H9 (cell line): Measurements from ENCODE around the gene PXDN. TPM values are rescaled to one million over a fixed set of nuclear protein-coding genes. Genes with fewer than 3 reads are reported as not detected.

Source experiments
- DNase-seq: peaks from one replicate; pipeline ENCODE4 v3.0.0-alpha.2; 2017
- H2AFZ ChIP-seq: one replicate; pipeline ENCODE4 v1.6.1; 2013; ENCODE audit warnings: mild to moderate bottlenecking, low read length, control low read depth, moderate library complexity
- H2AK5ac ChIP-seq: 2 replicates; pipeline ENCODE4 v1.6.1; 2013; ENCODE audit warnings: low read length, control low read depth, mixed read lengths; ENCODE audit not compliant: insufficient read length
- H2BK120ac ChIP-seq: one replicate; pipeline ENCODE4 v1.6.1; 2013; ENCODE audit warnings: low read depth, mild to moderate bottlenecking, low read length, control low read depth, inconsistent platforms; ENCODE audit not compliant: poor library complexity, severe bottlenecking
- H2BK12ac ChIP-seq: 2 replicates; pipeline ENCODE4 v1.6.1; 2013; ENCODE audit warnings: low read length, control low read depth, mixed read lengths, low read depth; ENCODE audit not compliant: insufficient read length
- H2BK15ac ChIP-seq: 2 replicates; pipeline ENCODE4 v1.6.1; 2013; ENCODE audit warnings: low read depth, low read length, control low read depth
- H2BK20ac ChIP-seq: one replicate; pipeline ENCODE4 v1.6.1; 2013; ENCODE audit warnings: low read depth, mild to moderate bottlenecking, low read length, control low read depth, inconsistent platforms; ENCODE audit not compliant: poor library complexity, severe bottlenecking
- H2BK5ac ChIP-seq: 2 replicates; pipeline ENCODE4 v1.6.1; 2013; ENCODE audit warnings: low read length, control low read depth, mixed read lengths; ENCODE audit not compliant: insufficient read length
- H3K14ac ChIP-seq: 2 replicates; pipeline ENCODE4 v1.6.1; 2013; ENCODE audit warnings: low read length, control low read depth; ENCODE audit not compliant: insufficient read depth
- H3K18ac ChIP-seq: 2 replicates; pipeline ENCODE4 v1.6.1; 2013; ENCODE audit warnings: low read depth, mild to moderate bottlenecking, mixed read lengths, low read length, control low read depth; ENCODE audit not compliant: insufficient read length
- H3K23ac ChIP-seq: 2 replicates; pipeline ENCODE4 v1.6.1; 2013; ENCODE audit warnings: low read length, control low read depth, mixed read lengths, low read depth; ENCODE audit not compliant: insufficient read length
- H3K23me2 ChIP-seq: 2 replicates; pipeline ENCODE4 v1.6.1; 2013; ENCODE audit warnings: low read depth, mild to moderate bottlenecking, mixed read lengths, low read length, control low read depth; ENCODE audit not compliant: insufficient read length, poor library complexity, severe bottlenecking
- H3K27ac ChIP-seq: 2 replicates; pipeline ENCODE4 v1.5.1; 2013; ENCODE audit warnings: low read length, control low read depth, mixed read lengths, low read depth; ENCODE audit not compliant: insufficient read length
- H3K27me3 ChIP-seq: 2 replicates; pipeline ENCODE4 v1.6.1; 2013; ENCODE audit warnings: low read length, control low read depth, inconsistent platforms; ENCODE audit not compliant: insufficient read depth
- H3K4ac ChIP-seq: 2 replicates; pipeline ENCODE4 v1.6.1; 2013; ENCODE audit warnings: low read depth, mild to moderate bottlenecking, control low read depth, inconsistent platforms, low read length, moderate library complexity
- H3K4me1 ChIP-seq: 2 replicates; pipeline ENCODE4 v1.6.1; 2013; ENCODE audit warnings: low read length, control low read depth, inconsistent platforms; ENCODE audit not compliant: insufficient read depth
- H3K4me2 ChIP-seq: 2 replicates; pipeline ENCODE4 v1.6.1; 2013; ENCODE audit warnings: low read length, control low read depth, mixed read lengths; ENCODE audit not compliant: insufficient read length, insufficient read depth
- H3K56ac ChIP-seq: 2 replicates; pipeline ENCODE4 v1.6.1; 2013; ENCODE audit warnings: low read depth, mild to moderate bottlenecking, mixed read lengths, low read length, control low read depth; ENCODE audit not compliant: insufficient read length
- H3K79me1 ChIP-seq: 2 replicates; pipeline ENCODE4 v1.6.1; 2013; ENCODE audit warnings: low read depth, mild to moderate bottlenecking, moderate library complexity, low read length, control low read depth, inconsistent platforms; ENCODE audit not compliant: insufficient read depth, poor library complexity, severe bottlenecking
- H3K79me2 ChIP-seq: 2 replicates; pipeline ENCODE4 v1.6.1; 2013; ENCODE audit warnings: low read length, control low read depth, inconsistent platforms; ENCODE audit not compliant: insufficient read depth
- H3K9ac ChIP-seq: 2 replicates; pipeline ENCODE4 v1.6.1; 2013; ENCODE audit warnings: low read length, control low read depth, mixed read lengths; ENCODE audit not compliant: insufficient read length; ENCODE audit errors: extremely low read depth
- H3K9me3 ChIP-seq: one replicate; pipeline ENCODE4 v1.6.1; 2013; ENCODE audit warnings: low read depth, low read length, inconsistent platforms; ENCODE audit not compliant: control insufficient read depth
- H3T11ph ChIP-seq: one replicate; pipeline ENCODE4 v1.6.1; 2013; ENCODE audit warnings: mild to moderate bottlenecking, low read length, control low read depth, inconsistent platforms
- H4K20me1 ChIP-seq: one replicate; pipeline ENCODE4 v1.6.1; 2013; ENCODE audit not compliant: control insufficient read depth, insufficient read length, insufficient read depth
- H4K5ac ChIP-seq: 2 replicates; pipeline ENCODE4 v1.6.1; 2013; ENCODE audit warnings: low read depth, mild to moderate bottlenecking, mixed read lengths, low read length, control low read depth; ENCODE audit not compliant: insufficient read length
- H4K8ac ChIP-seq: replicated peaks from 2 replicates; pipeline ENCODE4 v1.6.1; 2013; ENCODE audit warnings: low read length, control low read depth, mixed read lengths, low read depth; ENCODE audit not compliant: insufficient read length
- H4K91ac ChIP-seq: 2 replicates; pipeline ENCODE4 v1.6.1; 2013; ENCODE audit warnings: low read depth, mild to moderate bottlenecking, moderate library complexity, mixed read lengths, low read length, control low read depth; ENCODE audit not compliant: insufficient read length
- H3K27ac Mint-ChIP-seq, 3 experiments: 2 replicates in 2 of 3; 3 replicates in 1 of 3; pipeline ENCODE4 v1.8.0; 2020 to 2021; ENCODE audit warnings: mixed read lengths in 3 of 3, mild to moderate bottlenecking in 1 of 3, moderate library complexity in 1 of 3
- H3K27me3 Mint-ChIP-seq: 2 replicates; pipeline ENCODE4 v1.8.0; 2021; ENCODE audit warnings: low read depth, mild to moderate bottlenecking, moderate library complexity, mixed read lengths
- H3K36me3 Mint-ChIP-seq, 3 experiments: 2 replicates in 2 of 3; 3 replicates in 1 of 3; pipeline ENCODE4 v1.8.0; 2020 to 2021; ENCODE audit warnings: low read depth in 3 of 3, mixed read lengths in 3 of 3; ENCODE audit not compliant: insufficient read depth in 1 of 3
- H3K4me1 Mint-ChIP-seq, 2 experiments: 2 replicates each; pipeline ENCODE4 v1.8.0; 2020; ENCODE audit warnings: mixed read lengths in 2 of 2
- H3K4me3 Mint-ChIP-seq, 2 experiments: 2 replicates in 1 of 2; 3 replicates in 1 of 2; pipeline ENCODE4 v1.8.0; 2020 to 2021; ENCODE audit warnings: mild to moderate bottlenecking in 2 of 2, mixed read lengths in 2 of 2, moderate library complexity in 1 of 2
- H3K9me3 Mint-ChIP-seq, 2 experiments: 2 replicates in 1 of 2; 3 replicates in 1 of 2; pipeline ENCODE4 v1.8.0; 2020; ENCODE audit warnings: mild to moderate bottlenecking in 2 of 2, mixed read lengths in 2 of 2, moderate library complexity in 1 of 2
- WGBS: extraction: QIAGEN DNeasy Blood & Tissue Kit; methylation state at CpG from one replicate; pipeline ENCODE4 v1.1.7; 2013; ENCODE audit warnings: missing lambda C conversion rate, low lambda C conversion rate, mixed read lengths; ENCODE audit not compliant: insufficient read length; ENCODE audit errors: extremely low coverage; 5-methylcytosine and 5-hydroxymethylcytosine counted together
- total RNA-seq: library from RNA; stranded (reverse); gene quantifications from 2 replicates; pipeline ENCODE4 v1.2.1, GENCODE V29; 2021
- TF ChIP-seq, protein P1 (sequence below): fragments of 200-600 bp; sonication (generic); conservative IDR thresholded peaks from 3 replicates; pipeline ENCODE4 v1.8.0; 2021; ENCODE audit warnings: antibody characterized with exemption, mild to moderate bottlenecking

Gene PXDN
- total RNA-seq, 1 experiment from 2014 or later: 146 TPM

DNA sequence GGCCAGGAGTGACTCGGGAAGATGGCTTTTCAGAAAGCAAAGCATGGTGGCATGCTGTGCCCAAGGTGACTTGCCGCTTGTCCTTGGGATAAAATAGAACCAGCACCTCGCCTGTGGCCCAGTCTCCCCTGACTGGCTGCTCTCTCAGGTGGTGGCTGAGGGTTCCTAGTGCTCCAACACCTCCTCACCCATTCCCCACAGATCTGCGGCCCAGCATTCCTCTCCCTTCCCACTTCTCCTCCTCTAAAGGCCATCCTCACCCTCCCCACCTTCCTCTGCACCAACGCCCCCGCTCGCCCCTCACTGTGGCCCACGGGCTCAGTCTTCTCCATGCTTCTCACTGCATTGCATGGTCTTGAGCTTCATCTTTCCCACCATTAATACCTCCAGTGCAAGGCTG is 132.4 kb downstream of the PXDN start:
- H2BK15ac ChIP-seq: no peak overlapping the region
- peaks cover 11% of the 10 kb centered on the region; the same call in 1 of the 2 replicates for H3K4me1 ChIP-seq
- no peak overlapping the region for H3K14ac ChIP-seq
- no peak overlapping the region for H2AK5ac ChIP-seq
- H3K9ac ChIP-seq: no peak overlapping the region
- H3K56ac ChIP-seq: no peak overlapping the region
- H4K5ac ChIP-seq: no peak overlapping the region
- H4K20me1 ChIP-seq: no peaks in the 10 kb centered on the region
- no peak overlapping the region for H2BK120ac ChIP-seq
- Mint-ChIP-seq H3K4me1 (peaks cover 27 to 28% of the 10 kb centered on the region in 2 experiments), H3K36me3 (peaks cover 11 to 18% (median 12%) of the 10 kb centered on the region in 3 experiments), H3K27me3 (no peaks in the 10 kb centered on the region), H3K9me3 (no peaks in the 10 kb centered on the region), H3K27ac (peak overlapping the region in 1 of 3 experiments; percentile 54; a peak in 1 of 7 replicates), H3K4me3 (no peak overlapping the region)
- TF ChIP-seq, protein P1, sequence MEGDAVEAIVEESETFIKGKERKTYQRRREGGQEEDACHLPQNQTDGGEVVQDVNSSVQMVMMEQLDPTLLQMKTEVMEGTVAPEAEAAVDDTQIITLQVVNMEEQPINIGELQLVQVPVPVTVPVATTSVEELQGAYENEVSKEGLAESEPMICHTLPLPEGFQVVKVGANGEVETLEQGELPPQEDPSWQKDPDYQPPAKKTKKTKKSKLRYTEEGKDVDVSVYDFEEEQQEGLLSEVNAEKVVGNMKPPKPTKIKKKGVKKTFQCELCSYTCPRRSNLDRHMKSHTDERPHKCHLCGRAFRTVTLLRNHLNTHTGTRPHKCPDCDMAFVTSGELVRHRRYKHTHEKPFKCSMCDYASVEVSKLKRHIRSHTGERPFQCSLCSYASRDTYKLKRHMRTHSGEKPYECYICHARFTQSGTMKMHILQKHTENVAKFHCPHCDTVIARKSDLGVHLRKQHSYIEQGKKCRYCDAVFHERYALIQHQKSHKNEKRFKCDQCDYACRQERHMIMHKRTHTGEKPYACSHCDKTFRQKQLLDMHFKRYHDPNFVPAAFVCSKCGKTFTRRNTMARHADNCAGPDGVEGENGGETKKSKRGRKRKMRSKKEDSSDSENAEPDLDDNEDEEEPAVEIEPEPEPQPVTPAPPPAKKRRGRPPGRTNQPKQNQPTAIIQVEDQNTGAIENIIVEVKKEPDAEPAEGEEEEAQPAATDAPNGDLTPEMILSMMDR: no peak
- no peak overlapping the region for H3K18ac ChIP-seq
- no peak overlapping the region for H2BK20ac ChIP-seq
- no peak overlapping the region for H3K4ac ChIP-seq
- no peaks in the 10 kb centered on the region for H3K23me2 ChIP-seq
- H3K27ac ChIP-seq: no peak overlapping the region
- H3K79me2 ChIP-seq: no peaks in the 10 kb centered on the region
- no peak overlapping the region for H2BK5ac ChIP-seq
- no peak overlapping the region for H2AFZ ChIP-seq
- H4K91ac ChIP-seq: no peak overlapping the region
- H3K27me3 ChIP-seq: no peaks in the 10 kb centered on the region
- no peaks in the 10 kb centered on the region for H3K9me3 ChIP-seq
- no peak overlapping the region for H4K8ac ChIP-seq
- WGBS: no CpG with 5 or more reads among the region's 8 CpGs
- no peak for DNase-seq
- H3K4me2 ChIP-seq: no peak overlapping the region
- H3K23ac ChIP-seq: no peak overlapping the region
- no peaks in the 10 kb centered on the region for H3K79me1 ChIP-seq
- no peak overlapping the region for H2BK12ac ChIP-seq
- no peak overlapping the region for H3T11ph ChIP-seq
